ENCODE results near the gene IGFBP7. TPM values are rescaled to one million over a fixed set of nuclear protein-coding genes. Genes with fewer than 3 reads are reported as not detected.

IGFBP7 gene
- total RNA-seq, 2 donors from 2014 or later, result 1.1 TPM; not detected in 1

GRCh38 chr4:57098941-57099340 is 11.2 kb downstream of the IGFBP7 start:
- no peak overlapping the region for H3K9ac ChIP-seq (ENCODE audit: extremely low read depth, low read length, poor library complexity, severe bottlenecking)
- H3K4me3 ChIP-seq (ENCODE audit: low read length), result no peak overlapping the region
- TF ChIP-seq CTCF (conservative IDR thresholded peaks at IDR 0.05), result no peak
- Mint-ChIP-seq H3K27ac (no peak overlapping the region), H3K9me3 (no peaks in the 10 kb centered on the region), H3K4me3 (no peak overlapping the region), H3K4me1 (peaks cover 24% of the 10 kb centered on the region), H3K27me3 (ENCODE audit: insufficient read depth) (no peaks in the 10 kb centered on the region), H3K36me3 (ENCODE audit: low read depth) (no peaks in the 10 kb centered on the region)
- H3K4me1 ChIP-seq (ENCODE audit: control insufficient read depth, insufficient read depth, low read length), result no peaks in the 10 kb centered on the region
- no peaks in the 10 kb centered on the region for H3K27me3 ChIP-seq (ENCODE audit: control insufficient read depth, insufficient read depth, low read length, poor library complexity, severe bottlenecking)
- peak overlapping the region; percentile 40 for H3K27ac ChIP-seq (ENCODE audit: low read depth, low read length)
- no peak for DNase-seq
- H3K36me3 ChIP-seq (ENCODE audit: control insufficient read depth, insufficient read depth, low read length), result no peaks in the 10 kb centered on the region
- no peaks in the 10 kb centered on the region for H3K9me3 ChIP-seq (ENCODE audit: control insufficient read depth, low read length)

- H3K27me3 Mint-ChIP-seq (ENCODE audit: insufficient read depth), result no peaks in the 10 kb centered on the region
- Histone ChIP-seq H3K4me1 (ENCODE audit: control insufficient read depth, insufficient read depth, low read length) (no peaks in the 10 kb centered on the region), H3K9me3 (ENCODE audit: control insufficient read depth, low read length) (no peaks in the 10 kb centered on the region), H3K9ac (ENCODE audit: extremely low read depth, low read length, poor library complexity, severe bottlenecking) (no peak overlapping the region), H3K27ac (ENCODE audit: low read depth, low read length) (peak overlapping the region; percentile 40), H3K36me3 (ENCODE audit: control insufficient read depth, insufficient read depth, low read length) (no peaks in the 10 kb centered on the region), H3K4me3 (ENCODE audit: low read length) (no peak overlapping the region), H3K27me3 (ENCODE audit: control insufficient read depth, insufficient read depth, low read length, poor library complexity, severe bottlenecking) (no peaks in the 10 kb centered on the region)
- 46 to 80% methylated on average over 3 to 5 of the region's 5 CpGs for WGBS, 2 experiments (ENCODE audit: insufficient coverage in 1 of 2, insufficient read length in 1 of 2)
- no peak for DNase-seq
- TF ChIP-seq CTCF (conservative IDR thresholded peaks at IDR 0.05), result no peak
- H3K4me1 Mint-ChIP-seq, result peaks cover 24% of the 10 kb centered on the region
- H3K9me3 Mint-ChIP-seq, result no peaks in the 10 kb centered on the region
- H3K36me3 Mint-ChIP-seq (ENCODE audit: low read depth), result no peaks in the 10 kb centered on the region
- no peak overlapping the region for H3K27ac Mint-ChIP-seq
- no peak overlapping the region for H3K4me3 Mint-ChIP-seq
These were observed 11.8 kb downstream of the IGFBP7 start for GRCh38 chr4:57098415-57098814.

GRCh38 chr4:57097711-57098110 is 12.5 kb downstream of the IGFBP7 start:
- Histone ChIP-seq H3K9me3 (ENCODE audit: control insufficient read depth, low read length) (no peaks in the 10 kb centered on the region), H3K4me1 (ENCODE audit: control insufficient read depth, insufficient read depth, low read length) (no peaks in the 10 kb centered on the region), H3K36me3 (ENCODE audit: control insufficient read depth, insufficient read depth, low read length) (no peaks in the 10 kb centered on the region), H3K4me3 (ENCODE audit: low read length) (no peak overlapping the region), H3K9ac (ENCODE audit: extremely low read depth, low read length, poor library complexity, severe bottlenecking) (no peak overlapping the region), H3K27ac (ENCODE audit: low read depth, low read length) (no peak overlapping the region), H3K27me3 (ENCODE audit: control insufficient read depth, insufficient read depth, low read length, poor library complexity, severe bottlenecking) (no peaks in the 10 kb centered on the region)
- 91% methylated on average over 2 of the region's 2 CpGs; no CpG with 5 or more reads in 1 of the 2 experiments for WGBS, 2 experiments (ENCODE audit: insufficient coverage in 1 of 2, insufficient read length in 1 of 2)
- Mint-ChIP-seq H3K36me3 (ENCODE audit: low read depth) (no peaks in the 10 kb centered on the region), H3K9me3 (no peaks in the 10 kb centered on the region), H3K27me3 (ENCODE audit: insufficient read depth) (no peaks in the 10 kb centered on the region), H3K27ac (no peak overlapping the region), H3K4me3 (no peak overlapping the region), H3K4me1 (peaks cover 24% of the 10 kb centered on the region)
- no peak for DNase-seq
- TF ChIP-seq CTCF (conservative IDR thresholded peaks at IDR 0.05), result no peak
